Measurements from ENCODE around the gene SHROOM3.
A peak's percentile ranks its signal among the peaks of the same experiment; 100 is the strongest.
"Not testable (repeated sequence)": the region's sequence is repeated elsewhere in the genome, so short reads cannot be mapped to it uniquely, and the experiment has no call there.

SHROOM3 gene

DNA sequence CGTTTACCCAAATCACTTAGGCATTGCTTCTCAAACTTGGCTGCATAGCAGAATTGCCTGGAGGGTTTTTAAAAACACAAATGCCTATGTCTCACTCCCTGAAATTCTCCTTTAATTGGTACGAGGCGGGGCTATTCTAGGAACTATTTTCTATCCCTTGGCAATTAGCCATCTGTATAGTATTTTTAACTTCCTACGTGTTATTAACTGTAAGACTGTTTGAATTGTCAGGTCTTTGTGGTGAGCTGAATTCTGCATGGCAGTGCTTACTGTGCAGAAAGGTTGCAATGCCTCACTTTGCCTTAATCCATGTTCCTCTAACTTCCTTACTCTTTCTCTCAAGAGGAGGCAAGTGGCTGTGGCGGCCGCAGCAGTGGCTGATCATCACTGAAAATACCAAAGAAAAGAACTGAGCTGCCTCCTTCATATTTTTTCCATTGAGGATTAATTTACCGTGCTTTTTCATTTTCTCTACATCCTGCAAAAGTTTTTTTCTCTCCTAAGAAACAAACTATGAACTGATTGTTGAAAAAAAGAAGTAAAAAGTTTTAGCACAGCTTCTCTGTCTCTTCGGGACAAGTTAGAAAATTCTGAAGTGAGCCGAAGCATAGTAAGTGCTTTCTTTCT is at the start of gene SHROOM3:
Gene SHROOM3, plus strand, starts transcription at position 329 of the 627 bp plus-strand sequence. CDS start 824 bp downstream, outside the sequence.
- DNase-seq, result no peak

GRCh38 chr4:76385974-76386373 is 49.1 kb upstream of the SHROOM3 start:
- DNase-seq, result no peak

GRCh38 chr4:76386566-76387305 is 48.3 kb upstream of the SHROOM3 start:
- DNase-seq, result no peak

DNA sequence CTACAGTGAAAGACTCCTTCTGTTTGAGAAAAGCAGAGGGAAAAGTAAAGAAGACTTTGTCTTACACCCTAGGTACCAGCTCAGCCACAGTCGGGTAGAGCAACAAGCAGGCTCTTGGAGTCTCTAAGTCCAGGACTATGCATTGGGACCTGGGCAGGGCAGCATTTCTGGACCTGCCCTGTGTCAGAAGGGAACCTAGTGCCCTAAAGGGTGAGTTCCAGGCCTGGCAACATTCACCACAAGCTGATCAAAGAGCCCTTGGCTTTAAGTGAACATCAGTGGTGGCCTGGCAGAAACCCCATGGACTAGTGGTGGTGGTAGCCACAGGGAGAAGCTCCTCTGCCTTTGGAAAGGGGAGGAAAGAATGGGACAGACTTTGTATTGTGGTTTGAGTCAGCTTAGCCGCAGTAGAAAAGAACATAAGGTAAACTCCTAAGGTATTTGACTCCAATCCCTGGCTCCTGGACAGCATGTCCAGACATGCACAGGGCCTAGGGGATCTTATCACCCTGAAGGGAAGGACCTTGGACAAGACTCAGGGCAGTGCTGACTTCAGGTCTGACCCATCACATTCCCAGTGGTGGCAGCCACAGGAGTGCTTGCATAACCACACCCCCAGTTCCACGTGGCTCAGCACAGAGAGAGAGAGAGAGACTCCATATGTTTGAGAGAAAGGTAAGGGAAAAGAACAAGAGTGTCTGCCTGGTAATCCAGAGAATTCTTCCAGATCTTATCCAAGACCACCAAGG is 46.7 kb upstream of the SHROOM3 start:
- DNase-seq, result no peak

DNA sequence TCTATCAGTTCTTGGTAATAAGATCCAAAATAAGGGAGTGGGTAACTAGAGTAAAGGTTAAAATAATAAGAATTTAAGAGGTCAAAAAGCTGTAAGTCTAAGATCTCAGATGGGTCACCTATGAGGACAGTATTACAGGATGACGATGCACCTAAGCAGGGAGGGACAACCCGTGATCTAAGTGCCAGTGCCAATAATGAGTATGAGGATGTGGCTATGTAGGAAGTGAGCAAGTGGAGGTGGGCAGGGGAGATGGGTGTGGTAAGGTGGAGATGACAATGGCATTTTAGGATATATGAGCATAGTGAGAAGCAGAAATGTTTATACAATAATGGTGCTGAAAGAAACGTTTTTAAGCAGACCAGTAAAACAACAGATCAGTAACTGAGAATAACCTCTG is 33.4 kb upstream of the SHROOM3 start:
- no peak for DNase-seq

DNA sequence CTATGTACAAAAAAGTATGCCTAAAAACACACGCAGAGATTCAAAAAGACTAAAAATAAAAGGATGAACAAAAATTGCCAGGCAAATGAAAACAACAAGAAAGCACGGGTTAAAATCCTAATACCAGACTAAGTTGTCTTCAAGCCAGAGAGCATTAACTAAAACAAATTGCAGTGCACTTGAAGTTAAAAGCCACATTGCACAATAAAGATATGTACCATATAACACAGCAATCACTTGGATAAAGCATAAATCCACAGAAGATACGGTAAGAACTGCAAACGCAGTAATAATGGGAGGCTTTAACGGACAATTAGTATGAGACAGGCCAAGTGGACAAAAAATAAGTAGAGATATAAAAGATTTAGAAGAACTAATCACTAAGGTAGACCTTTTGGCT is 28.9 kb upstream of the SHROOM3 start:
- no peak for DNase-seq

GRCh38 chr4:76407440-76408119 is 27.4 kb upstream of the SHROOM3 start:
- no peak for DNase-seq

DNA sequence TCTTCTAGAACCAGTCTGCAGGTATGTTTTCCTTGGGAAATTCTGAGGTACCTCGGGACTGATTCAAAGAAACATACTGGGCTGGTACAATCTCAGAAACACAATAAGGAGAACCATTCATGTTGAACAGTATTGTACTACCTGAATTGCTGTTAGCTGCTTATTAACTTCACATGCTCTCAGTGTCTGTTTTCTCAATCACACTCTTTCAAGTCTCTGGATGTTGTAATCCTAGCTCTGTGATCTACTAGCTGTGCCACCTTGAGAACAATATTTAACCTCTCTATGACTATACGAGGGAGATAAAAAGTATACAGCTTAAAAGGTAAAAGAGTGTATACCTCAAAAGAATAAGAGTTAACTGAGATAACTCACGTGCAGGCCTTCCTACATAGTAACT is 24.4 kb upstream of the SHROOM3 start:
- no peak for DNase-seq

GRCh38 chr4:76420188-76420761 is 14.8 kb upstream of the SHROOM3 start:
- DNase-seq, result no peak

- no peak for DNase-seq
Measured at GRCh38 chr4:76420762-76421581, 14.1 kb upstream of the SHROOM3 start, which contains the start of gene CCDC158. Gene CCDC158, minus strand, starts transcription at chr4:76421141. Its CDS starts 17,934 bp downstream, at chr4:76403207.

- DNase-seq, result not testable (repeated sequence)
Measured at GRCh38 chr4:76423159-76423558, 11.9 kb upstream of the SHROOM3 start.

- DNase-seq, result no peak
Measured at GRCh38 chr4:76426272-76426671, 8.8 kb upstream of the SHROOM3 start.

DNA sequence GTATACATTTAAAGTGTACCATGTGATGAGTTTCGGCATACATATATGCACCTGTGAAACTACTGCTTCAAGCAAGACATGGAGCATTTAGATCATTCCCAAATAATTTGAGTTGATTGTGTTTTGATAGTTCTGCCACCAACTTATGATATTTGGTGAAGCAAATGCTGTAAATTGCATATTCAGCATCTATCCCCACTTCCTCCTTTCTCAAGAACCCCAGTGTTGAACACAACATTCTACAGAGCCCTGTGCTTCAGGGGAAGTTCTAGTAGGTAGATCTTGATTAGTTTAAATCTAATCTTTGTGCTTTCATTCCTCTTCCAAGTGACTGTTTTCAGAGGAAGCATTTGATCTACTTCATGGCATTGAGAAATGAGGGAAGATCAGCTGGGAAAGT is 5.4 kb upstream of the SHROOM3 start:
- no peak for DNase-seq

DNA sequence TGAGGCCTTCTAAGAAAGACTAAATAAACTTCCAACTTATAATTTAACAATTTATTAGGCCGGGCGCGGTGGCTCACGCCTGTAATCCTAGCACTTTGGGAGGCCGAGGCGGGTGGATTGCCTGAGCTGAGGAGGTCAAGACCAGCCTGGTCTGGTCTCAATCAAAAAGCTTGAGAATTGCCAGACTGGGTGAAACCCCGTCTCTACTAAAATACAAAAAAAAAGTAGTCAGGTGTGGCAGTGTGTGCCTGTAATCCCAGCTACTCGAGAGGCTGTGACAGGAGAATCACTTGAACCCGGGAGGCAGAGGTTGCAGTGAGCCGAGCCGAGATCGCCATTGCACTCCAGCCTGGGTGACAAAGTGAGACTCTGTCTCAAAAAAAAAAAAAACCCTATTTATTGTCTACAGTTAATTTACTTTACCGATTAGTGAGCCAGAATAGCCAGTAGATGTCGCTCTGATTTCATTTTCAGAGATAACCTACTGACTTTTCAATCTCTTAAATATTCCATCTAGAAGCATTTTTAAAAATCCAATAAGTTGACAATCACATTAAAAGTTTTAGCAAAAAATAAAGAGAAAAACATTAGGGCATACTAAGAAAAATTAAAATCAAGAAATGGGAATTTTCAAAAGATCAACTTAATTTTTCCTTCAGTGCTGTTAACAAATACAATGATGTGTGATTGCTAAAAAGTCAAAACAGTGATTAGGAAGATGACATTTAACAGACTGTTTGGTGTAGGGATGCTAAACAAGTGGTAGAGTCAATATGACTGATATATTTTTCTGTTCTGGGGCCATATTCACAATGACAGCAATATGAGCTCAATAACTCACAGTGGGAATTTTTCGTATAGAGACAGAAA is 4.3 kb upstream of the SHROOM3 start:
- DNase-seq, result peak; percentile 23 to 34

GRCh38 chr4:76435528-76436319 is 695 bp downstream of the SHROOM3 start:
- DNase-seq, result no peak

GRCh38 chr4:76439491-76439890 is 4.5 kb downstream of the SHROOM3 start:
- DNase-seq, result no peak

GRCh38 chr4:76441881-76442280 is 6.9 kb downstream of the SHROOM3 start:
- no peak for DNase-seq

- DNase-seq, result no peak
Measured at GRCh38 chr4:76442807-76443206, 7.8 kb downstream of the SHROOM3 start.

- DNase-seq, result no peak
Measured at GRCh38 chr4:76443376-76443775, 8.3 kb downstream of the SHROOM3 start.

- DNase-seq, result no peak
Measured at GRCh38 chr4:76445911-76446310, 10.9 kb downstream of the SHROOM3 start.

Measured in SHP77 (cell line).